Stimulated activated CD8-positive, alpha-beta memory T cell treated with anti-CD3 and anti-CD28 coated beads, Interleukin-12 subunit alpha, Interleukin-12 subunit beta, amount 100 ng/mL, for 4 hours (primary cell): ENCODE measurements around the gene HAAO.
"Not testable (repeated sequence)": the region's sequence is repeated elsewhere in the genome, so short reads cannot be mapped to it uniquely, and the experiment has no call there.

Experiments used
- DNase-seq: peaks from one replicate; pipeline ENCODE4 v3.0.0-alpha.2; 2020; ENCODE audit warnings: low read depth

The HAAO gene

DNA sequence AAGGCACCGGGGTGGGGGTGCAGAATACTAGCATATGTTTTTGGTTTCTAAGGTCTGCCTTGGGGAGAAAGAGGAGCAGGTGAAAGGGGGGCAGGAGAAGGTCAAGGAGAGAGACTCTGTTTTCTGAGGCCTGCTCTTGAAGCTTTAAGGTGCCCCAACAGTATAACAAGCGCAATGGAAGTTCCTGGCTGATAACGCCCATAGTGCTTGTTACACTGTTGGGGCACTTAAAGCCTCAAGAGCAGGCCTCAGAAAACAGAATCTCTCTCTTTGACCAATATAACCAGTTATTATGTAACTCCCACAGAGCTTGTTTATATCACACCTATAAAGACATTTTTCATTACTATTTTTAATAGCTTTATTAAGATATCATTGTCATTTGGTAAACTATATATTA, 45.0 kb downstream of the HAAO start:
- DNase-seq = no peak

GRCh38 chr2:42744545-42745082, 47.8 kb downstream of the HAAO start:
- DNase-seq = no peak

DNA sequence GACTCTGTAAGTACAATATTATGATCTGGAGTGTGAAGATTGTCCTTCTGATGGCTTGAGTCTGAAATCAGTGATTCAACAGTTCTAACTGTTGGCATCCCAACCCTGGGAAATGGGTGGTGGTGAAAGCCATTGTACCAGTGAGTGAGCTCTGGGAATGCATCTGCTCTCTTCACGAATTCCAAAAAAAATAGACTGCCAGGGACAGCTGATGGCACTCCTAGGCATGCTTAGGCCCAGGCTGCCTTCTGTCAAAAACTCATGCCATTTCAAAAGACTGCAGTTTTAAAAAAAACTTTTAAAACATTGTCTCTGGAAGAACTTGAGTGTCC, 48.8 kb downstream of the HAAO start:
- no peak for DNase-seq

DNA sequence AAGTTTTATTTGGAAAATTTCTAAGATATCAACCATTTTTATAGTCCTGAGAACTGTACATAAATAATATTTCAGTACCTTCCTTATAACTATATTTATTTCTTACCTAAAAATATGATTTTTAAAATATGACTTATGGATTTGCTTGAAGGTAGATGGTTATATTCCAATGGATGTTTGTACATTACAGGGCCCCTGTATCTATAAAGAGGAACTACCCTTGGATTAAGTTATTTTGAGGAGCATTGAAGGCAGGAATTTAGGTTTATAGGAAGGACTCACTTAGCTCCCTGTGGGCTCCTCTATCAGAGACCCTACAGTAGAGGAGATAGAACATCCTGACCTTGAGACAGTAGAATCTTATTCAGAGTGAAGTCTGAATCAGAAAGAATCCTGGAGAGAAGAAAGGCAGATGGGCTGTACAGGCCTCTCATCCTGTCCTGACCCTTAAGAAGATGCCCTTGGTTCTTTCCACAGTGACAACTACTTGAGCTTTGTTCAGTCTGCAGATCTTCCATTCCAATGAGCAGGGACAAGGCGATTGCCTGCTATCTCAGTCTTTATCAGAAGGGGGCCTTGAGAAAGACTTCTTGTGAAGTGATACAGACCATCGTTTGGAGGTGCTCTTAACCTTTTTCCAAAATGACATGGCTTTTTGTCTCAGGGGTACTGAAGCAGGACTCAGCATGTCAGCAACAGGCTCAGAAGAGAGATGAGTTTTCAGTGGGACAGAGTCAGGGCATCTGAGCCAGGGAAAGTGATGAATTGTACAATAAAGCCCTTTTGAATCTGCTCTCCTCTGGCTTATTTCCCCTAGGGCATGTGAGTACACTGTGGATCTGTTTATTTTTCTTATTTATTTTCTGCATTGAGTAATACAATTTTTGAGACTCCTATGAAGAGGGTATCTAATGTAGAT, 49.4 kb downstream of the HAAO start:
- no peak for DNase-seq

DNA sequence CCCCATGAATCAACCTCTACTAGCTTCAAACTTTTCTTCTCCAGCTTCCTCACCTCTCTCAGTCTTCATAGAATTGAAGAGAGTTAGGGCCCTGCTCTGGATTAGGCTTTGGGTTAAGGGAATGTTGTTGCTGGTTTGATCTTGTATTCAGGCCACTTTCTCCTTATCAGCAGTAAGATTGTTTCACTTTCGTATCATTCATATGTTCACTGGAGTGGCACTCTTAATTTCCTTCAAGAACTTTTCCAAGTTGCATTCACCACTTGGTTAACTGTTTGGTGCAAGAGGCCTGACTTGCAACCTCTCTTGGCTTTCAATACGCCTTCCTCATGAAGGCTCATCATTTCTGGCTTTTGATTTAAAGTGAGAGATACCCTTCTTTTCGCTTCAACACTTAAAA, 51.2 kb downstream of the HAAO start:
- DNase-seq = no peak

- DNase-seq = no peak
Measured at GRCh38 chr2:42736598-42737322, 55.6 kb downstream of the HAAO start.

DNA sequence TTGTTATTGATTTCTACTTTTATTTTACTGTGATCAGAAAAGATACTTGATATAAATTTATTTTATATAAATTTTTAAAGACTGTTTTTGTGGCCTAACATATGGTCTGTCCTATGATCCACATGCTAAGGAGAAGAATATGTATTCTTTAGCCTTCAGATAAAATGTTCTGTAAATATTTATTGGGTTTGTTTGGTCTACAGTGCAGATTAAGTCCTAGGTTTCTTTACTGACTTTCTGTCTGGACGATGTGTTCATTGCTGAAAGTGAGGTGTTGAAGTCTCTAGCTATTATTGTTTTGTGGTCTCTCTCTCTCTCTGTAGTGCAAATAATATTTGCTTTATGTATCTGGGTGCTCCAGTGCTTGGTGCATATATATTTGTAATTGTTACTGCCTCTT, 58.5 kb downstream of the HAAO start:
- no peak for DNase-seq

- not testable (repeated sequence) for DNase-seq
Measured at GRCh38 chr2:42731316-42731715, 61.1 kb downstream of the HAAO start.

GRCh38 chr2:42726680-42727079, 65.7 kb downstream of the HAAO start:
- no peak for DNase-seq

GRCh38 chr2:42725657-42726056, 66.7 kb downstream of the HAAO start:
- DNase-seq = no peak

- DNase-seq = no peak
Measured at GRCh38 chr2:42724886-42725285, 67.5 kb downstream of the HAAO start.

GRCh38 chr2:42723465-42723864, 68.9 kb downstream of the HAAO start:
- no peak for DNase-seq

DNA sequence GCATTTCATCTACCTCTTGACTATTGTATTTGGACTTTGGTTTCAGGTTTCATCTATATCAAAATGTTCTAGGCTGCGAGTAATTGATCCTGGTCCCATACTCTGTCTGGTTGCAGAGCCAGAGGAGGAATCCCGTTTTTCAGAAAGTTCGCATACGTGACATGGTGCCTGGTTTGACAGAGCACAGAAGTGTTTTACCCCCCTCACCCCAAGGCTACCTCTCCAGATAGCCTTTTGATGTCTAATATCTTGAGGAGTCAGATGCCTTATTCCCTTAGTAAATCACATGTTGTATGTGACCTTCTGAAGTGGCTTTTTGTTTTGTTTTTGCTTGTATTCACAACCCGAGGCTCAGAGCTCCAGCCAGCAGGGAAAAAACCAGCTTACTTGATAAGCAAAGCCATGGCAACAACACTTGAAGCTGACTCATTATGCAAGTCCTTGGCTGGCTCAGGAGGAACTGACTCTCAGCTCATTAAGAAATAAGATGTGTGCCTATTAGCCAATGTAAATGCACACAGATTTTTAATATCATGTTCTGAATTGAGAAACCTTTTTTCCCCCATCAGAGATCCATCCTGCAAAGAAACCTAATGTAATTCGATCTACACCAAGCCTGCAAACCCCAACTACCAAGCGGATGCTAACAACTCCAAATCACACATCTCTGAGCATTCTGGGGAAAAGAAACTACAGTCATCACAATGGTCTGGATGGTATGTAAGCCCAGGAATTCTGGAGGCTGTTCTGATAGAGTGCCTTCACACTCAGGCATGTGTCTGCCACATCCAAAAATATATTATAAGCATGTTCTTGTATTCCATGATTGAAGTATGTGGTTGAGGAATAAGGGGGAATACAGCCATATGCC, 69.8 kb downstream of the HAAO start:
- DNase-seq = no peak

DNA sequence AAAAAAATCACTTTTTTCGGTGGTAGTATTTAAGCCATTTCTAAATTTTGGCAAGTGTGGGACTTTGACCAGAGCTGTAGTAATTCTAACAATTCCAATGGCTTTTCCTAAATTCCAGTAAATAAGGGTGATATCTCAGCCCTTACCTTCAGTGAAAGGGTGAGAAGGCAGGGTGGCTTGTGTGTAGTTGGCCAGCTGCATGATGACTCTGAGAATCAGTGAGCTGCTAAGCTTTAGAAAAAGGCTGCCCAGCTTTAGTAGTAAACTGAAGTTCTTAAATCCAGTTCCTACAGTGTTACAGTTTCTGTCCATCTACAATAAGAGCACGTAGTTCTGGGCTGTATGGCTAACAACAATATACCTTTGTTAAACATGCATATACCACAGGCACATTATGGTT, 70.5 kb downstream of the HAAO start:
- no peak for DNase-seq
